ENCODE results near the gene TMEM247. TPM values are rescaled to one million over a fixed set of nuclear protein-coding genes. Genes with fewer than 3 reads are reported as not detected.
"Not testable (repeated sequence)": the region's sequence is repeated elsewhere in the genome, so short reads cannot be mapped to it uniquely, and the experiment has no call there.

Gene TMEM247
- total RNA-seq, 1 donor from 2014 or later: not detected

DNA sequence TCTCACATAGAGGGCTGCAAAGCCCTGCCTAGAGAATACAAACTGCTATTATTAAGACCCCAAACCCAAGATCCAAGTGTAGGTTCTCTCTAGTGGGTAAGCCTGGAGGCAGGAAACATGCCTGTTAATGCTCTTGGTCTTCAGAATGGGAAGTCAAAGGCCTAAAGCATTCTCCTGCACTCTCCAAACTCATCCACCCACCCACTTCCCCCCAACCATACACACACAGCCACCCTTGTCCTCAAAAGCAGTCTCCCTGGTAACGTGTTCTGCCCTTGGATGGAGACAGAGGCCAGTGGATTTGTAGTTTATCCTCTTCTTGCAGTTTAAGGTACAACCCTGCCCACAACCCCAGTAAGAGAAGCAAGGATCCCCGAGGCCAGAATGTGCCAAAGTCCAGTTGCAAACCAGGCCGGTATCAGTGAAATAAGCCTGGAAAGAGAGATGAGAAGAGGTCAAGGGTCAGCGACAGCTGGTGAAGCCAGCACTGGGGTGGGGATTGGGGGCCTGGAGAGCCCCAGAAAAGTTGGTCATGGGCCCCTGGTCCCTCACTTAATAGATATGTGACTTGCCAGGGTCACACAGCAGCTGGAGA, 23.0 kb downstream of the TMEM247 start:
- intact Hi-C loops (cut with DNase I): no loop called here
- no peak for DNase-seq

DNA sequence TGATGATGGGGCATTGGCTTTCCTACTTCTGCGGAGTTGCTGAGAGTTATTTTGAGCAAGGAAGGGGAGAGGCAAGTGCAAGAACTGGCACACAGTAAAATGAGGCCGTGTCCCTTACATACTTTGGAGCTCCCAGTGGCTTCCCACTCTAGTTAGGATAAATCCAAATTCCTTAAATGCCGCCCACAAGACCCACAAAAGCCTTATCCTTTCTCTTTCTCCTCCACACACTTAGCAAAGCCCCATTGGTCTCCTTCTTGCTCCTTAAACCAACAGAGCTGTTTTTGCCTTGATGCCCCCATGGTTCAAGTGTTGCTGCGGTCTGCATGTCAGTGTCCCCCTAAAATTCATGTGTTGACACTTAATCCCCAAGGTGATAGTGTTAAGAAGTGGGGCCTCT, 24.3 kb downstream of the TMEM247 start:
- no peak for DNase-seq
- intact Hi-C loops (cut with DNase I): no loop called here

More for the DNA sequence above, 23.0 kb downstream of the TMEM247 start:
- no peak for ATAC-seq (ENCODE audit: poor library complexity)

DNA sequence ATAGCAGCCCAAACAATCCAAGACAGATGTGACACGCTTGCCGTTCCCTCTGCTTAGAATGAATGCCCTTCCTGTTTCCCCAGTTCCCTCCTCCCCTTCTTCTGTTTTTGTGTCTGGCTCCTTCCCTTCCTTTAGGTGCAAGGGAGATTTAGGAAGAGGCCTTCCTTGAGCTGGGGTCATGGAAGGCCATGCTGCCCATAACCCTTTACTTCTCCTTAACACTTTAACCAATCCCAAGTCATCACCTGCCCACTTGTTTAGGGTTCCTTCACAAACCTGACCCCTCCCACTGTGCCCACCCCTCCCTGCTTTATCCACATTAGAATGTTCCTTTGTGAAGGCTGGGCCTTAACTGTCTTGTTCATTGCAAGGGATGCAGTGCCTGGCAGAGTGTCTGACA, 24.9 kb downstream of the TMEM247 start:
- no peak for DNase-seq
- intact Hi-C loops (cut with DNase I): no loop called here
- no peak for ATAC-seq (ENCODE audit: poor library complexity)

More for the DNA sequence above, 24.3 kb downstream of the TMEM247 start:
- no peak for ATAC-seq (ENCODE audit: poor library complexity)

DNA sequence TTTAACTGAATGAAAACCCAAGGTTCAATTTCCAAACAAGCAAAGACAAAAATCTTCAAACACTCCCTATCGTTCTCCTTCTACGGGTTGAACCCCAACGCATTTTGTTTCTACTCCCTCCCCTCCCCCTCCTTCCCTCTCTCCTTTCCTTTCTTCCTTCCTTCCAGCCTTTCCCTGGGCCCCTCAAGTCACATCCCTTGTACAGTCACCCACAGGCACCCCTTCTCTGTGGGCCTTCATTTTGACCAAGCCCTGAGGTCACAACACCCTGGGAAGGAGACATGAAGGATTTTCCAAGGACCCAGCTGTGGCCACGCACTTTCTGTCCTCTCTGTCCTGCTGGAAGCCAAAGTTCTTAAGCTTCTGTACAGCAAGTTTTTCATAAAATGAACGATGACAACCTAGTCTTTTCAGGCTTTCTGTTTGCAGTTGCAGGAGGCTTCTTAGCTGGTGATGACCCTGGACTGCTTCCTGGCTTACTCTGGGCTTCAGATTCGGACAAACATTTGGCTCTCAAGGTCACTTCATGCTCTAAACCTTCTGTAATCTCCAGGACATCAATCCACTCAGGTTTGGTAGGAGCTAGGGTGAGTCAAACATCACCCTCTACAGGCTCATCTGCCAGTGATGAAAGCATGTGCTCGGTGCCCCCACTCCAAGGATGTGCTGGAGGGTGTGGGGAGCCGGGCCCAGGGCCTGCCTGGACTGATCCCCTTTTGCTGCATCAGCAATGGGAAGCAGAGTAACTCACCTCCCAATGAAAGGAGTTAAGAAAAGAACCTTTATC, 25.5 kb downstream of the TMEM247 start:
- ATAC-seq (ENCODE audit: poor library complexity) (no peak), DNase-seq (no peak)
- intact Hi-C loops (cut with DNase I): no loop called here

DNA sequence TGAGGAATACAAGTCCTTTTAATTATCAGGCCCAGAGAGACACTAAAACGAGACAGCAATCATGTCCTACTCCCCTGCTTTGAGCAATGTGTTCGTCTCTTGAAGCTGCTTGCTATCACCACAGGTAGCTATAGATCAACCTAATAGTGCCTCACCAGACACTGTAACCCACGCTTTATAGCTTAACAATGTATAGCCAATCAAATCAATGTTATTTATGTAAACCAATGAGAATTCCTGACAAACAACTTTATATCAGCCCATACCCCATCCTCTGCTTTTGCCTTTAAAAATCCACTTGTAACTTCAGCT, 26.1 kb downstream of the TMEM247 start:
- ATAC-seq (ENCODE audit: poor library complexity): no peak
- intact Hi-C loops (cut with DNase I): no loop called here
- DNase-seq: no peak

DNA sequence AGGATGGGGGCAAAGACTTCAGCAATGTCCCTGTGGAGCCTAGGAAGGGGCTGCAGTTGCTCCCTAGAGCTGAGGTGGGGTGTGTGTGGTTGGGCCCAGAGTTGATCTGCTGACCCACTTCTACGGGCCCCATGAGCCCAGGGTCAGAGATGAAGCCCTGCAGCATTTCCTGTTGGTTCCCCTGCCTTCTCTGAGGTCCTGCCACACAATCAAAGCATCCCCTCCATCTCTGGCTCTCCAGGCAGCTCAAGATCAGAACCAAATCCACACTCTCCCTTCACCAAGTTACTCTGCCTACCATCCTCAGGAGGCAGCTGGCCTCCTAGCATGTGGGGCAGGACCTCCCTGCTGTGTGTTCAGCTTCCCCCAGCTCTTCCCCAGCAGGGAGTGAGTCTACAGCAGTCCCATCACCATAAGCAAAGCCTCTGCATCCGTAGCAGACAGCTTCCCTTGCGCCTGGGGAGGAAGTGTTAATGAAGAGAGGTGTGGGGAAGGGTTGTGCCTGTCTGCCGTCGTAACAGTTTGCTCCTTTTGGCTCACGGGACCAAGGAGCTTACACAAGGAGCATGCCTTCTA, 26.9 kb downstream of the TMEM247 start:
- DNase-seq (no peak), ATAC-seq (ENCODE audit: poor library complexity) (no peak)
- intact Hi-C loops (cut with DNase I): no loop called here

DNA sequence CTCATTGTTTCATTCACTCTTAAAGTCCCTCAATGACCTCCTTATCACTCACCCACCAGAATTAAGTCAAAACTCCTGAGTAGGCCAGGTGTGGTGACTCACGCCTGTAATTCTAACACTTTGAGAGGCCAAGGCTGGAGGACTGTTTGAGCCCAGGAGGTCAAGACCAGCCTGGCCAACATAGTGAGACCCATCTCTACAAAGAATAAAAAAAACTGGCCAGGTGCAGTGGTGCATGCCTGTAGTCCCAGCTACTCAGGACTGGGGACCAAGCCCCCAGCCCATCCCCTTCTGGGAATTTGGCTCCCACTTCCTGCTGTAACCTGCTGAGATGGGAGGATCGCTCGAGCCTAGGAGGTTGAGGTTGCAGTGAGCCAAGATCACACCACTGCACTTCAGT, 28.9 kb downstream of the TMEM247 start:
- no peak for DNase-seq
- intact Hi-C loops (cut with DNase I): no loop called here
- no peak for ATAC-seq (ENCODE audit: poor library complexity)

DNA sequence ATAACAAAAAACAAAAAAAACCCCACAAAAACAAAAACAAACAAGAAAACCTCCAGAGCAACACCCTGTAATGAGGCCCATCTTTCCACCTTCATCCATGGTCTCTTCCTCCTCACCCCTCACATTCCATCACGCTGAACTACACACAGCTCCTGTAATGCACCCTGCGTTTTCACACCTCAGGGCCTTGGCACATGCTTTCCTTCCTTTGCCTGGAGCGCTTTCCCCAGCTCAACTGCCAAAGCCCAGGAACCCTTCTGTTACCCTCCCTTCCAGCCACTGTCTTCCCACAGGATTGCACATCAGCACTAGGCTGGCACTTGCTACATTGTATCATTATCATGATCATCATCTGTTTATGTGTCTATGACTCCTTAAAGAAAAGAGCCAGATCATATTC, 29.4 kb downstream of the TMEM247 start:
- intact Hi-C loops (cut with DNase I): no loop called here
- DNase-seq: no peak
- ATAC-seq (ENCODE audit: poor library complexity): no peak

DNA sequence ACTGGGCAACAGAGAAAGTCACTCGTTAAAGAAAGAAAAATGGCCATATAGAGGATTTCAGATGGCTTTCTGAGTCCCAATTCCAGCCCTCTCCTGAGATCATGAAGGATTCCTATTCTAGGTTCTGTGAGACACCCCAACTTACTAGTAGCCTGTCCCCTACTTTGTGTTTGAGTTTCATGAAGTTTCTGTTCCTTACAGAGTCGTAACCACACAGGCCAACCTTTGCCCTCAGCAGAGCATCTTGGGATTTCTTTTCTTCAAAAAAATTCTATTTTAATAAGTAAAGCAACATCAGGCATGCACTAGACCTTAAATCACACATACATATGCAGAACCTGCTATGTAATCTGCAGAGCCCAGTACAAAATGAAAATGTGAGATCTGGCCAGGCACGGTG, 30.4 kb downstream of the TMEM247 start:
- DNase-seq (no peak), ATAC-seq (ENCODE audit: poor library complexity) (no peak)
- intact Hi-C loops (cut with DNase I): no loop called here

DNA sequence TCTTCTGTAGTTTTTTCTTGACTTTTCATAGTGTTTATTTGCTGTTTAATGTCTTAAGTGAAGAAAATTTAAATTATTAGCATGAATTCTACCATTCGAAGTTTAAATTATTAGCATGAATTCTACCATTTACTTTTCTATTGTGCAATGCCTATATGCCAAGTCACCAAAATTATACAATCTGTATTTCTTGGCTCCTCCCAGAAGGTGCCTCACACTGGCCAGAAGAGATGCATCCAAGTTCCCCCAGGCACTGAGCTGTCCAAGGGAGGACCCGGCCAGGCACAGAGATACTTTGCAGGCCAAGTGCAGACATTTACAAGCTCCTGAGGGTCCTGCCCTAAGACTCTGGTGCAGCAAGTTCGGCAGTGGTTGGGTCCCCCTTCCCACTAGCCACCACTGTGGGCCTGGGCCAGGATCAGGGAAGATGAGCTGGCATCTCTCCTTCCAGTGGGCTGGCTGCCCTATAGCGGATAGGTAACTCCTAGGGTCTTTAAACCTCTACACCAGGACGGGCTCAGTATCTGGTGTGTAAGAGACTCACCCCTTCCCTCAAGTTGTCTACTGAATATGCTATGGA, 31.3 kb downstream of the TMEM247 start:
- DNase-seq (no peak), ATAC-seq (ENCODE audit: poor library complexity) (no peak)
- intact Hi-C loops (cut with DNase I): no loop called here

DNA sequence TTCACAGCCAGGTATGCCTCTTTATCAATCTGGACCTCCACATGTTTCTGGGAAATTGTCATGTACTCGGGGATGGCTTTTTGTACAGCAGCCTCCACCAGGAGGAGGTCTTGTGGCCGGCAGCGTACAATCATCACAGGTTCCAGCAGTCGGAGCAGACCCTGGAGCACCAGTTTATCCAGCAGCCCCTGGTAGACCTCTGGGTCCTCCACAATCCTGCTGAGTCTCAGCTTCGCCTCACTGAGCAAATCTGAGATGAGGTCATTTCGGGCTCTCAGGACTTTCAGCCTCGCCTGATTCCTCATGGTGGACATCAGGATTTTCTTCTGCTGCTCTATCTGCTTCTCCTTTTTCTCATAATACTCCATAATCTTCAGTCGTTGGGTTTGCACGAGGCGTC, 32.8 kb downstream of the TMEM247 start:
- intact Hi-C loops (cut with DNase I): no loop called here
- ATAC-seq (ENCODE audit: poor library complexity) (no peak), DNase-seq (no peak)

DNA sequence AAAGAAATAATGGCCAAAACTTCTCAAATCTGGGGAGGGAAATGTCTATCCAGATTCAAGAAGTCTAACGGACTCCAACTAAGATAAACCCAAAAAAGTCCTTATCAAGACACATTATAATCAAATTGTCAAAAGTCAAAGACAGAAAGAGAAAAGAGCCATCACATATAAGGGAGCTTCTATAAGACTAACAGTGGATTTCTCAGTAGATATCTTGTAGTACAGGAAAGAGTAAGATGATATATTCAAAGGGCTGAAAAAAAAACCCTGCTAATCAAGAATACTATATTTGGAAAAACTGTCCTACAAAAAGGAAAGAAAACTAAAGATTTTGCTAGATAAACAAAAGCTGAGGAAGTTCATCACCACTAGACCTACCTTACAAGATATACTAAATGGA, 35.4 kb downstream of the TMEM247 start:
- DNase-seq (no peak), ATAC-seq (ENCODE audit: poor library complexity) (no peak)
- intact Hi-C loops (cut with DNase I): no loop called here

DNA sequence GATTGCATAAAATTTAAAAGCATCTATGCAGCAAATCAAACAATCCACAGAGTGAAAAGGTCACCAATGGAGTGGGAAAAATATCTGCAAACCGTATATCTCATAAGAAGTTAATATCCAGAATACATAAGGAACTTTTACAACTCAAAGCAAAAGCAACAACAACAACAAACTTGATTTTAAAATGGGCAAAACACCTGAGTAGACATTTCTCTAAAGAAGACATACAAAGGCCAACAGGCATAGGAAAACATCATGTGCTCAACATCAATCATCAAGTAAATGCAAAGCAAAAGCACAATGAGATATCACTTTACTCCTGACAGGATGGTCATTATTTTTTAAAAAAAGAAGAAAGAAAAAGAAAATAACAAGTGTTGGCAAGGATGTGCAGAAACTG, 38.1 kb downstream of the TMEM247 start:
- DNase-seq: no peak
- no peak for ATAC-seq (ENCODE audit: poor library complexity)
- intact Hi-C loops (cut with DNase I): no loop called here

DNA sequence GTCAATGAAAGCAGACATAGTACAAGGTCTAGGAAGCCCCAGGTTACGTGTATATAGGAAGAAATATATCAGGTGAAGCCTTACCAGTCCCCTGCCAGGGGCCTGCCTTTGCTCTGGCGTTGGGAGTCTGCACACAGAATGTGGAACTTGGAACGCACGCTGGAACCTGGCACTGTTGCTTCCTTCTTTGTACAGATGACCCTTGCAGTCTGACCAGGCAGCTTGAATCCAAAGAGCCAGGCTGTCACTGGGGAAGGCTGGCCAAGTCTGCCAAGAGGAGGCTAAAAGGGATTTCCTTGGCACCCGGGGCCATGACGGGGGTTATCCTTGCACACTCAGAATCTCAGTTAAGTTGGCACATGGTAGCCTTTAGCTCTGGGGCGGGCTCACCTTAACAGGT, 39.5 kb downstream of the TMEM247 start:
- intact Hi-C loops (cut with DNase I): no loop called here
- DNase-seq (peak; percentile 76), ATAC-seq (ENCODE audit: poor library complexity) (peak; percentile 59)

DNA sequence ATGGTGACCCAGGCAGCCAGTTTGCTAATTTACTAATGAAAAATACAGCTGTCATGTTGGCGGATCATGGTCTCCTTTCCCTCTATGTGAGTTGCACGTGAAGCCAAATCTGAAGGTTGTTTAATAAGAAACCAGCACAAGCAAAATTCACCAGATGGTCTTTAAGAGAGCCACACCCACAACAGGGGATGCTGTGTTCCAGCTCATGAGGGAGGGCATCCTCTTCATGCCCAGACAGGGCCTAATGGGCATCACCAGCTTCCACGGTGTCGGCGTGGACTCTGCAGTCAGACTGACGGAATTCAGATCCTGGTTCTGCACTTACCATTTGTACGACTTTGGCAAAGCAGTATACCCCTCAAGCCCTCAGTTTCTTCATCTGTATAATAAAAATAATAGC, 39.9 kb downstream of the TMEM247 start:
- DNase-seq: no peak
- ATAC-seq (ENCODE audit: poor library complexity): no peak
- intact Hi-C loops (cut with DNase I): no loop called here

DNA sequence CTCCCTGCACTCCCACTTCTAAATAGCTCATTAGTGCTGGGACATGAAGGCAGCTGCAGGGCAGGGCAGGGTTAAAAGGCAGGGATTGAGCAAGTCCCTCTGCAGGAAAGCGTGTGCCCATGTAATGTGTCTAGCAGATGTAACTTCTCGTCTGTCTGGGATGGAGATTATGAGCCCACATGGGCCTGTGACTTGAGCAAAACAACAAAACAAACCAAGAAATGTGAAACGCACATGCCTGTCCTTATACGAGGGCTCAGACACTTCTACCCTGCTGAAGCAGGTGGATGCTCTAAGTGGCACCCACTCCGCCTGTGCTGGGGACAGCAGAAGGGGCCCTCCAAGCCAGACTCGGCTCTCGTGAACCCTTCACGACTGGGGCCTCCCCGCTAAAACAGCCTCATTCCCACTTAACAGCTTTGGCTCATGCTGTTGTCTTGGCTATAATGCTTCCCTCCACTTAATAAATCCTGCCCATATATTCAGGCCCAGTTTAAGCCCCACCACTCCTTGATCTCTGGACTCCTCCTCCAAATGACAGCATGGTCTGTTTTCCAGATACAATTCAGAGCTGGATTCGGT, 40.9 kb downstream of the TMEM247 start:
- intact Hi-C loops (cut with DNase I): no loop called here
- DNase-seq (no peak), ATAC-seq (ENCODE audit: poor library complexity) (peak; percentile 50)

DNA sequence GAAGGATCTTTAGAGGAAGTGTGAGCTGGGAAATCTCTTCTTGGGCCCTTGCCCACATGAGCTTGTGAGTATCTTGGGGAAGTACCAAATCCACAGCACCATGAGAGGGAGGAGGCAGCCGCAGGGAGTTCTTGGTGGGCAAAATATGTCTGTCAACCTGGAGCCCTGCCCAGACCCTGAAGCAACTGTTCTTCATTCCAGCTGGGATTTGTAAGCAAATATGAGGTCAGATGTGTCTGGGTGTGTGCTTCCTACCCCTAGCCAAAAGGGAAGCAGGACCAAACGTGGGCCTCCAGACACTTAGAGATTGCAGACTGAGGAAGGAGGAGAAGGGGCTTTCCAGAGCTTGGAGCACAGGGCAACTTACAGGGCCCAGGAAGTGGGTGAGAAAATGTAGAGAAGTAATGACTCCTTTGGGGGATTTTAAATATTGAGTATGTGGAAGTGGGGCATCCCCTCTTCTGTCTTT, 41.9 kb downstream of the TMEM247 start:
- intact Hi-C loops (cut with DNase I): no loop called here
- peak; percentile 86 for DNase-seq
- peak; percentile 85 for ATAC-seq (ENCODE audit: poor library complexity)

DNA sequence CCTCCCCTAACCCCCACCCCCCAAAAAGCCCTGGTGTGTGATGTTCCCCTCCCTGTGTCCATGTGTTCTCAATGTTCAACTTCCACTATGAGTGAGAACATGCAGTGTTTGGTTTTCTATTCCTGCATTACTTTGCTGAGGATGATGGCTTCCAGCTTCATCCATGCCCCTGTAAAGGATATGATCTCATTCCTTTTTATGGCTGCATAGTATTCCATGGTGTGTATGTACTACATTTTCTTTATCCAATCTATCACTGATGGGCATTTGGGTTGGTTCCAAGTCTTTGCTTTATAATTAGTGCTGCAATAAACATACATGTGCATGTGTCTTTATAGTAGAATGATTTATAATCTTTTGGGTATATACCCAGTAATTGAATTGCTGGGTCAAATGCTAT, 43.0 kb downstream of the TMEM247 start:
- ATAC-seq (ENCODE audit: poor library complexity); intact Hi-C loops (cut with DNase I); DNase-seq: not testable (repeated sequence)

DNA sequence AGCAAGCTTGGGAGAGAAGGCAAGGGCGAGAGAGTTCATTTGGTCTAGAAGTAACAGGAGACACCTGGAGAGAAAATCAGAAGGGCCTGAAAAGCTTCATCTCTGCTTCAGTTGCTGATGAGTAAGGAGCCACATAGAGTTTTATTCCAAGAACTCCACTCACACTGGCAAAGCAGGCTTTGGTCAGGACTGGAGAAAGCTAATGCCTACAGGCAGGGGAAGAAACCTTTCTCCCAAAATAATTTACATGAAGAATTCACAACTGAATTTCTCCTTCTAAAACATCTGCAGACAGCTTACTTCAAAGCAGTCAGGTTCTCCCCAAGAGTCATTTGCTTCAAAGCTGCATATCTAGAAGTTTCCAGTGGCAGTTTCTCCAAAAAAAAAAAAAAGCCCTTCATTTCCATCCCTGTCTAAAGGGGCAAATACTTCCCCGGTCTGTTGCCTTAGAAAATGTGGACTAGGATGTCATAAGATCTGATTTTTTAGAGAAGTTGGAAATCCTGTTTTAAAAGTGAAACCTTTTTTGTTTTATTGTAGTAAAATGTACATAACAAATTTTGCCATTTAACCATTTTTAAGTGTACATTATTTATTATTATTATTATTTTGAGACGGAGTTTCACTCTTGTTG, 46.3 kb downstream of the TMEM247 start:
- intact Hi-C loops (cut with DNase I): no loop called here
- ATAC-seq (ENCODE audit: poor library complexity): no peak
- no peak for DNase-seq

All from Right ventricle myocardium superior (tissue), 1 donor.